ENCODE measurements around the gene CCDC18. TPM values are rescaled to one million over a fixed set of nuclear protein-coding genes. Genes with fewer than 3 reads are reported as not detected.
"Not testable (repeated sequence)": the region's sequence is repeated elsewhere in the genome, so short reads cannot be mapped to it uniquely, and the experiment has no call there.

CCDC18 gene
- total and polyA plus RNA-seq, 7 experiments from 2014 or later: 3.4 to 13.7 (median 8.5) TPM

DNA sequence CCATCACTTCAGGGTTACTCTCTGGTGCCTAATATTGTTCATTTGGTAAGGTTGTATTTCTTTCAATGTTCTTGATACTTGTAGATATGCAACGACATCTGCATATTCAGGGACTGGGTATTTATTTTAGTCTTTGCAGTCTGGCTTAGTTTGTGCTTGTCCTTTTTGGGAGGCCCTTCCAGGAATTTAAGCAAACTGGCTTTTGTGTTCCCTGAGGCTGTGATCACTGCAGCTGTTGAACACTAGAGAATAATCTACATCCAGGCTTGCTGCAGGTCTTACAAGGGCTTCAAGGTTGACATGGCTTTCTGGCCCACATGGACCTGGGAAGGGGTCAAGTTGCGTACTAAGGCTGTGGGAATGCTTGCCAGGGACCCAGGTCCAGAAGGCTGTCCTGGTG is 72.1 kb downstream of the CCDC18 start:
- Mint-ChIP-seq H3K36me3 (peaks cover 9 to 59% (median 56%) of the 10 kb centered on the region in 5 donors), H3K4me3 (no peak overlapping the region), H3K9me3 (peaks cover 3 to 24% (median 11%) of the 10 kb centered on the region in 11 donors), H3K4me1 (peaks cover 0 to 3% (median 0%) of the 10 kb centered on the region in 7 donors), H3K27me3 (no peaks in the 10 kb centered on the region), H3K27ac (no peak overlapping the region)
- Histone ChIP-seq H3K27me3 (ENCODE audit: control insufficient read depth in 2 of 2, insufficient read depth in 2 of 2, low read length in 2 of 2) (no peaks in the 10 kb centered on the region), H3K4me3 (ENCODE audit: low read length) (no peak overlapping the region), H3K9me3 (ENCODE audit: control insufficient read depth in 2 of 3, low read length in 3 of 3) (peaks cover 0 to 11% (median 3%) of the 10 kb centered on the region in 3 experiments), H3K36me3 (ENCODE audit: control insufficient read depth in 2 of 3, insufficient read depth in 3 of 3, low read length in 3 of 3) (peaks cover 0 to 4% (median 0%) of the 10 kb centered on the region in 3 experiments), H3K27ac (ENCODE audit: low read depth, low read length) (no peak overlapping the region), H3K4me1 (ENCODE audit: control insufficient read depth in 2 of 2, insufficient read depth in 2 of 2, low read length in 2 of 2) (no peaks in the 10 kb centered on the region)
- ChIA-PET POLR2A (no interaction called here), CTCF (no interaction called here)
- intact Hi-C loops (cut with micrococcal nuclease): no loop called here
- ATAC-seq: no peak
- no peak for DNase-seq

DNA sequence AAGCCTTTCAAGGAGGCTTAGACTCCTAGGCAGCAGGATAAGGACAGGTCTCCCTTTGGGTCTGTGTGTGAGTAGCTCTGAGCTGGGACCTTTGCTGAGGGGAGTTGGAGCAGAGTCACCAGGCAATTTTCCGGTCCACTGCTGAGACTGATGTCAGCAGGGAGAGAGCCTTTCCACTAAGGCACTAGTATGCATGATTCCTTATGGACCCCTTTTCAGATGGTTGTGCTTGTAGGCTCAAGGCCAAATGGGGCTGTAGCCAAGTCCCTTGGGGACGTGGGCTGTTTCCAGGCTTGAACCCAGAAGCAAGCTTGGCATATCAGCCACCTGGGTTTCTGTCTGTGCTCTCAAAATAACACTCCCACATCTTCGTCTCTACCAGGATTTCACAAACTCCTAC is 73.0 kb downstream of the CCDC18 start:
- Mint-ChIP-seq H3K27me3 (no peaks in the 10 kb centered on the region), H3K4me3 (no peak overlapping the region), H3K4me1 (peaks cover 0 to 3% (median 0%) of the 10 kb centered on the region in 7 donors), H3K36me3 (peaks cover 9 to 55% (median 54%) of the 10 kb centered on the region in 5 donors), H3K9me3 (peaks cover 3 to 24% (median 11%) of the 10 kb centered on the region in 11 donors), H3K27ac (no peak overlapping the region)
- no peaks in the 10 kb centered on the region for H3K27me3 ChIP-seq (ENCODE audit: control insufficient read depth in 2 of 2, insufficient read depth in 2 of 2, low read length in 2 of 2)
- peaks cover 0 to 11% (median 3%) of the 10 kb centered on the region in 3 experiments for H3K9me3 ChIP-seq (ENCODE audit: control insufficient read depth in 2 of 3, low read length in 3 of 3)
- intact Hi-C loops (cut with micrococcal nuclease): no loop called here
- POLR2A ChIA-PET: no interaction called here
- H3K36me3 ChIP-seq (ENCODE audit: control insufficient read depth in 2 of 3, insufficient read depth in 3 of 3, low read length in 3 of 3): peaks cover 0 to 4% (median 0%) of the 10 kb centered on the region in 3 experiments
- ATAC-seq (no peak), DNase-seq (no peak)
- H3K4me1 ChIP-seq (ENCODE audit: control insufficient read depth in 2 of 2, insufficient read depth in 2 of 2, low read length in 2 of 2): no peaks in the 10 kb centered on the region
- no peak overlapping the region for H3K27ac ChIP-seq (ENCODE audit: low read depth, low read length)
- CTCF ChIA-PET: no interaction called here
- no peak overlapping the region for H3K4me3 ChIP-seq (ENCODE audit: low read length)

DNA sequence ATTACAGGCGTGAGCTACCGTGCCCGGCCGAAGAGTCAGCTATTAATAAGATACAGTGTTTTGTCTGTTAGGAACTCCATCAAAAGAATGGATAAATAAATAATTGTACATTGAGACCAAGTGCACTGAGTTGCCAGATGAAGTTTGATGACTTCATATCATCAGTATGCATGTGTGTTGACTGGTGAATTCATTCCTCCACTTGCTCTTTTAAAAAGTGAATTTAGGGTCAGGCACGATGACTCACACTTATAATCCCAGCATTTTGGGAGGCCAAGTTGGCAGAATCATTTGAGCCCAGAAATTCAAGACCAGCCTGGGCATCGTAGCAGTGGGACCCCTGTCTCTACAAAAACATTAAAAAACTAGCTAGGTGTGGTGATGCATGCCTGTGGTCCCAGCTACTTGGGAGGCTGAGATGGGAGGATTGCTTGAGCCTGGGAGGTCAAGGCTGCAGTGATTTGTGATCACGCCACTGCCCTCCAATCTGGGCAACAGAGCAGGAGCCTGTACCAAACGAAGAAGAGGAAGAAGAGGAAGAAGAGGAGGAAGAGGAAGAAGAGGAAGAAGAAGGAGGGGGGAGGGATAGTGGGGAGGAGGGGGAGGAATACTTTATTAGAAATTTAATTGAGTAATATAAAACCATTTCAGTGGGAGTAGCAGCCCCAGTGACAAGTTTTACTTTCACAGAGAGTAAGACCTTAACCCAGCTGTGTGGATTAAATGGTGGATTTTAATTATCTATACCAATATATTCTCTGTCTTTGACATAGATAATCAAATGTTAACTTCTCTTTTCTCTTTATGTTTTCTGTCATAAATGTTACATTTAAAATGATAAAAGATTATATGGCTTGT is 74.9 kb downstream of the CCDC18 start:
- ChIA-PET POLR2A (no interaction called here), CTCF (no interaction called here)
- Mint-ChIP-seq H3K27me3 (no peaks in the 10 kb centered on the region), H3K36me3 (peaks cover 9 to 48% (median 41%) of the 10 kb centered on the region in 5 donors), H3K4me3 (no peak overlapping the region), H3K4me1 (peaks cover 0 to 3% (median 0%) of the 10 kb centered on the region in 7 donors), H3K27ac (peak overlapping the region in 1 of 9 donors; percentile 71), H3K9me3 (peaks cover 3 to 24% (median 10%) of the 10 kb centered on the region in 11 donors)
- DNase-seq (no peak), ATAC-seq (no peak)
- intact Hi-C loops (cut with micrococcal nuclease): no loop called here
- H3K4me3 ChIP-seq (ENCODE audit: low read length): no peak overlapping the region
- H3K27ac ChIP-seq (ENCODE audit: low read depth, low read length): no peak overlapping the region
- no peaks in the 10 kb centered on the region for H3K27me3 ChIP-seq (ENCODE audit: control insufficient read depth in 2 of 2, insufficient read depth in 2 of 2, low read length in 2 of 2)
- H3K4me1 ChIP-seq (ENCODE audit: control insufficient read depth in 2 of 2, insufficient read depth in 2 of 2, low read length in 2 of 2): no peaks in the 10 kb centered on the region
- H3K9me3 ChIP-seq (ENCODE audit: control insufficient read depth in 2 of 3, low read length in 3 of 3): peaks cover 0 to 11% (median 3%) of the 10 kb centered on the region in 3 experiments
- peaks cover 0 to 4% (median 0%) of the 10 kb centered on the region in 3 experiments for H3K36me3 ChIP-seq (ENCODE audit: control insufficient read depth in 2 of 3, insufficient read depth in 3 of 3, low read length in 3 of 3)

DNA sequence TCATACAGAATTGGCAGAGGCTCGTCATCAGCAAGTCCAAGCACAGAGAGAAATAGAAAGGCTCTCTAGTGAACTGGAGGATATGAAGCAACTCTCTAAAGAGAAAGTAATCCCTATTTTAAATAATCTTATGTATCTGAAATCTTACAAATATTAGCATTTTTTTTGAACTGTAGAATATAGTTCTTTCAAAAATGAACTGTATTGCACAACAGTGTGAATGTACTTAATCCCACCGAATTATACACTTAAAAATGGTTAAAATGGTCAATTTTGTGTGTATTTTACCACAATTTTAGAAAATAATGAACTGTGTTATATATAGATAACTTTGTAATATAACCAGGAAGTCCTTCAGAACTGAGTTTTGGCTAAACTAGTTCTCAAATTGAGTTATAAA is 75.9 kb downstream of the CCDC18 start:
- H3K4me3 ChIP-seq (ENCODE audit: low read length): no peak overlapping the region
- no peak overlapping the region for H3K27ac ChIP-seq (ENCODE audit: low read depth, low read length)
- H3K36me3 ChIP-seq (ENCODE audit: control insufficient read depth in 2 of 3, insufficient read depth in 3 of 3, low read length in 3 of 3): peaks cover 0 to 4% (median 0%) of the 10 kb centered on the region in 3 experiments
- Mint-ChIP-seq H3K27ac (no peak overlapping the region), H3K27me3 (no peaks in the 10 kb centered on the region), H3K36me3 (peaks cover 9 to 46% (median 36%) of the 10 kb centered on the region in 5 donors), H3K4me1 (peaks cover 0 to 3% (median 0%) of the 10 kb centered on the region in 7 donors), H3K4me3 (no peak overlapping the region), H3K9me3 (peaks cover 3 to 23% (median 11%) of the 10 kb centered on the region in 11 donors)
- no peak for ATAC-seq
- CTCF ChIA-PET: no interaction called here
- intact Hi-C loops (cut with micrococcal nuclease): no loop called here
- no peak for DNase-seq
- POLR2A ChIA-PET: no interaction called here
- no peaks in the 10 kb centered on the region for H3K27me3 ChIP-seq (ENCODE audit: control insufficient read depth in 2 of 2, insufficient read depth in 2 of 2, low read length in 2 of 2)
- no peaks in the 10 kb centered on the region for H3K4me1 ChIP-seq (ENCODE audit: control insufficient read depth in 2 of 2, insufficient read depth in 2 of 2, low read length in 2 of 2)
- H3K9me3 ChIP-seq (ENCODE audit: control insufficient read depth in 2 of 3, low read length in 3 of 3): peaks cover 0 to 11% (median 3%) of the 10 kb centered on the region in 3 experiments

DNA sequence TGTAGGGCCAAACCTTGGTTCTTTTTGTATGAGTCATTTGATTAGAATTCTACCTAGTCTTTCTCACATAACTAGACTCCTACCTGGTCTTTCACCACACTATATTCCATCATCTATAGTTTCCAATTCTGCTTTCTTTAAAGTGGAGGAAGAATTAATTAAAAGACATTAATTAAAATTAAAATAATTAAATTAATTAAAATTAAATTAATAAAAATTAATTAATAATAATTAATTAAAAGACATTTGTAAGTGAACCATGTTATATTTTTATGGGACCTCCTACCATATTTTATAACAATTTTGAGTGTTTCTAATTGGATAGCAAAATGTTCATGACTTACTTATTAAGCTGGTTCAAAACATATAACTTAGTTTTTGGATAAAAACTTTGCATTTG is 77.4 kb downstream of the CCDC18 start:
- Mint-ChIP-seq H3K9me3 (peaks cover 0 to 24% (median 14%) of the 10 kb centered on the region in 11 donors), H3K4me1 (peaks cover 0 to 1% (median 0%) of the 10 kb centered on the region in 7 donors), H3K4me3 (no peak overlapping the region), H3K27ac (no peak overlapping the region), H3K27me3 (no peaks in the 10 kb centered on the region), H3K36me3 (peaks cover 3 to 48% (median 36%) of the 10 kb centered on the region in 5 donors)
- ChIA-PET CTCF (no interaction called here), POLR2A (no interaction called here)
- intact Hi-C loops (cut with micrococcal nuclease): no loop called here
- Histone ChIP-seq H3K27ac (ENCODE audit: low read depth, low read length) (no peak overlapping the region), H3K4me3 (ENCODE audit: low read length) (no peak overlapping the region), H3K27me3 (ENCODE audit: control insufficient read depth in 2 of 2, insufficient read depth in 2 of 2, low read length in 2 of 2) (no peaks in the 10 kb centered on the region), H3K9me3 (ENCODE audit: control insufficient read depth in 2 of 3, low read length in 3 of 3) (peaks cover 0 to 10% (median 3%) of the 10 kb centered on the region in 3 experiments), H3K36me3 (ENCODE audit: control insufficient read depth in 2 of 3, insufficient read depth in 3 of 3, low read length in 3 of 3) (peaks cover 0 to 15% (median 0%) of the 10 kb centered on the region in 3 experiments), H3K4me1 (ENCODE audit: control insufficient read depth in 2 of 2, insufficient read depth in 2 of 2, low read length in 2 of 2) (no peaks in the 10 kb centered on the region)
- ATAC-seq (no peak), DNase-seq (no peak)

DNA sequence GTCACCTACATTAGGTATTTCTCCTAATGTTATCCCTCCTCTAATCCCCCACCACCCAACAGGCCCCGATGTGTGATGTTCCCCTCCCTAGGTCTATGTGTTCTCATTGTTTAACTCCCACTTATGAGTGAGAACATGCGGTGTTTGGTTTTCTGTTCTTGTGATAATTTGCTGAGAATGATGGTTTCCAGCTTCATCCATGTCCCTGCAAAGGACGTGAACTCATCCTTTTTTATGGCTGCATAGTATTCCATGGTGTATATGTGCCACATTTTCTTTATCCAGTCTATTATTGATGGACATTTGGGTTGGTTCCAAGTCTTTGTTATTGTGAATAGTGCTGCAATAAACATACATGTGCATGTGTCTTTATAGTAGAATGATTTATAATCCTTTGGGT is 80.2 kb downstream of the CCDC18 start:
- H3K27ac ChIP-seq (ENCODE audit: low read depth, low read length); H3K27ac Mint-ChIP-seq; H3K27me3 Mint-ChIP-seq; ATAC-seq; H3K4me3 Mint-ChIP-seq; H3K4me1 ChIP-seq (ENCODE audit: control insufficient read depth in 2 of 2, insufficient read depth in 2 of 2, low read length in 2 of 2); CTCF ChIA-PET; POLR2A ChIA-PET; intact Hi-C loops (cut with micrococcal nuclease); H3K4me3 ChIP-seq (ENCODE audit: low read length); H3K27me3 ChIP-seq (ENCODE audit: control insufficient read depth in 2 of 2, insufficient read depth in 2 of 2, low read length in 2 of 2); DNase-seq; H3K4me1 Mint-ChIP-seq: not testable (repeated sequence)
- H3K9me3 Mint-ChIP-seq: peaks cover 8 to 33% (median 16%) of the 10 kb centered on the region in 11 donors
- H3K36me3 Mint-ChIP-seq: peaks cover 17 to 58% (median 51%) of the 10 kb centered on the region in 5 donors
- peaks cover 0 to 19% (median 4%) of the 10 kb centered on the region in 3 experiments for H3K36me3 ChIP-seq (ENCODE audit: control insufficient read depth in 2 of 3, insufficient read depth in 3 of 3, low read length in 3 of 3)
- peaks cover 0 to 13% (median 3%) of the 10 kb centered on the region in 3 experiments for H3K9me3 ChIP-seq (ENCODE audit: control insufficient read depth in 2 of 3, low read length in 3 of 3)
